Stomach smooth muscle (tissue), 2 donors: ENCODE results near the gene FAM13C.
"Not testable (repeated sequence)": the region's sequence is repeated elsewhere in the genome, so short reads cannot be mapped to it uniquely, and the experiment has no call there.

ENCODE experiments used
- H3K27ac ChIP-seq: one replicate; pipeline ENCODE4 v1.7.0; 2013; ENCODE audit warnings: mild to moderate bottlenecking, low read length, inconsistent platforms
- H3K27me3 ChIP-seq, 2 donors: one replicate each; pipeline ENCODE4 v1.7.0; 2013; ENCODE audit warnings: low read length in 2 of 2; ENCODE audit not compliant: insufficient read depth in 2 of 2, control insufficient read depth in 1 of 2
- H3K36me3 ChIP-seq, 2 donors: one replicate each; pipeline ENCODE4 v1.7.0; 2013; ENCODE audit warnings: low read length in 2 of 2; ENCODE audit not compliant: control insufficient read depth in 2 of 2, insufficient read depth in 2 of 2
- H3K4me1 ChIP-seq: one replicate; pipeline ENCODE4 v1.7.0; 2013; ENCODE audit warnings: low read length; ENCODE audit not compliant: control insufficient read depth, insufficient read depth
- H3K4me3 ChIP-seq, 2 donors: one replicate each; pipeline ENCODE4 v1.7.0; 2013; ENCODE audit warnings: low read length in 2 of 2
- H3K9ac ChIP-seq, 2 donors: one replicate each; pipeline ENCODE4 v1.7.0; 2013; ENCODE audit warnings: low read length in 2 of 2, mild to moderate bottlenecking in 1 of 2
- H3K9me3 ChIP-seq, 2 donors: one replicate each; pipeline ENCODE4 v1.7.0; 2013; ENCODE audit warnings: low read length in 2 of 2; ENCODE audit not compliant: control insufficient read depth in 2 of 2
- donor health status: healthy.
- donor health status: Pancreatic carcinoma.

The FAM13C gene

DNA sequence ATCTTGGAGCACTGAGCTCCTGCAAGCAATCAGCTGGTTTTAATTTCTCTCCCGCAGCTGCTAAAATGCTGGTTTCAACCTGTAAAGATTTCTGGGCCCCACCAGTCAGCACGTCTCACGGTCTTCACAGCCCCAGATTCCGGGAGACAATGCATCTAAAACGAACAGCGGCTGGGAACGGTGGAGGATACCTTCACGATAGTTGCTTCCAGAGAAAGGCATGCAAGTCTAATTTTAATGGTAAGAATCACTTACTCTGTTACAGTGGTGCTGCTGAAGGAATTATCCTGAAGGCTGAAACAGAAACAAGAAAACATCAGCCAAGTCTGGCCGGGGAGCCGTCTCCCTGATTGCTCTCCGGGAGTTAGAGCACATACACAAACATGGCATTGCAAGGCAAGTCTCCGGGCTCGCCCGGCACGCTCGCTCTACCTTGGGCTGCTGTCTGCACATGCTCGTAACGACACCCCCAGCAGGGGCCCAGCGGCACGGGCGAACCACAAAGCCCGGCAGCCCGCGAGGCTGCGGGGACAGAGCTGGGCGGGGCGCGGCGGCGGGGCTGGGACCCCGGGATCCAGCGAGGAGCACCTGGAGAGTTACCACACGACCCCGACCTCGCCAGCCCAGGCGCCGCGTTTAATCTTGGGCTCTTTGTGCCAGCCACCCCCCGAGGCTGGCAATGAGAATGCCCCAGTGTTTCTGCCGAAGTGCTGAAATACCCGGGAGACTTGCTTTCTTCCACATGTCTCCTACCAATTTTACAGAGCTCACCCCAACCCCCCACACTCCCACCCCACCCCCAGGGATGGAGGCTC lies at the start of gene FAM13C:
Gene FAM13C, minus strand, starts transcription at position 406 of the 815 bp plus-strand sequence. Its CDS starts 89 bp downstream, at position 317.
- Histone ChIP-seq H3K9ac (peak within 1 kb of the TSS; percentile 55 to 72), H3K9me3 (no peaks in the 10 kb centered on the region), H3K36me3 (no peaks in the 10 kb centered on the region), H3K4me1 (peaks cover 27% of the 10 kb centered on the region), H3K27ac (peak within 1 kb of the TSS; percentile 79), H3K4me3 (peak within 1 kb of the TSS; percentile 86 to 87), H3K27me3 (no peaks in the 10 kb centered on the region)

DNA sequence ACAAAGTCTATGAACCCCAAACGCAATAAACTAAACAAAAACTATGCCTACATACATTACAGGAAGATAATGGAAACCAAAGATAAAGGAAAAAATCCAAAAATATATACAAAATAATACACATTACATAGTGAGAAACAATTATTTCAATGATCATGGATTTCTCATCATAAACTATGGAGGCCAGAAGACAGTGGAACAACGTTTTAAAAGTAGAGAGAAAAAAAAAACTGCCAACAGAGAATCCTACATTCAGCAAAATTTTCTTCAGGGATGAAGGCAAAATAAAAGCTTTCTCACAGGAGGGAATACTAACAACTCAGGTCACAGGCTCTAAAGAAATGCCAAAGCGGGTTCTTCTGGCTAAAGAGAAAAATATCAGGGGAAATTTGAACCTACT lies 42.9 kb upstream of the FAM13C start:
- Histone ChIP-seq H3K9ac (no peak overlapping the region), H3K36me3 (no peaks in the 10 kb centered on the region), H3K27ac (no peak overlapping the region), H3K27me3 (no peaks in the 10 kb centered on the region), H3K4me1 (no peaks in the 10 kb centered on the region), H3K4me3 (no peak overlapping the region), H3K9me3 (no peaks in the 10 kb centered on the region)

GRCh38 chr10:59400214-59400613 lies 37.9 kb upstream of the FAM13C start:
- Histone ChIP-seq H3K27me3 (no peaks in the 10 kb centered on the region), H3K9ac (no peak overlapping the region), H3K36me3 (no peaks in the 10 kb centered on the region), H3K4me1 (no peaks in the 10 kb centered on the region), H3K4me3 (no peak overlapping the region), H3K9me3 (no peaks in the 10 kb centered on the region), H3K27ac (no peak overlapping the region)

DNA sequence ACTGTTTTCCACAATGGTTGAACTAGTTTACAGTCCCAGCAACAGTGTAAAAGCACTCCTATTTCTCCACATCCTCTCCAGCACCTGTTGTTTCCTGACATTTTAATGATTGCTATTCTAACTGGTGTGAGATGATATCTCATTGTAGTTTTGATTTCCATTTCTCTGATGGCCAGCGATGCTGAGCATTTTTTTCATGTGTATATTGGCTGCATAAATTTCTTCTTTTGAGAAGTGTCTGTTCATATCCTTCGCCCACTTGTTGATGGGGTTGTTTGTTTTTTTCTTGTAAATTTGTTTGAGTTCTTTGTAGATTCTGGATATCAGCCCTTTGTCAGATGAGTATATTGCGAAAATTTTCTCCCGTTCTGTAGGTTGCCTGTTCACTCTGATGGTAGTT lies 37.0 kb upstream of the FAM13C start:
- not testable (repeated sequence) for H3K27me3 ChIP-seq, H3K4me1 ChIP-seq, H3K9ac ChIP-seq, H3K9me3 ChIP-seq, H3K36me3 ChIP-seq, H3K4me3 ChIP-seq, H3K27ac ChIP-seq

DNA sequence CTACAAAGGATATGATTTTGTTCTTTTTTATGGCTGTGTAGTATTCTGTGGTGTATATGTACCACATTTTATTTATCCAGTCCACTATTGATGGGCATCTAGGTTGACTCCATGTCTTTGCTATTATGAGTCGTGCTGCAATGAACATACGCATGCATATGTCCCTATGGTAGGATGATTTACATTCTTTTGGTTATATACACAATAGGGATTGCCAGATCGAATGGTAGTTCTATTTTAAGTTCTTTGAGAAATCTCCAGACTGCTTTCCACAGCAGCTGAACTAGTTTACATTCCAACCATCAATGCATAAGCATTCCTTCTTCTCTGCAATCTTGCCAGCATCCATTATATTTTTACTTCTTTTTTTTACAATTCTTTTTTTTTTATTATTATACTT lies 35.6 kb upstream of the FAM13C start:
- Histone ChIP-seq H3K27me3 (no peaks in the 10 kb centered on the region), H3K9ac (no peak overlapping the region), H3K4me1 (no peaks in the 10 kb centered on the region), H3K9me3 (no peaks in the 10 kb centered on the region), H3K4me3 (no peak overlapping the region), H3K36me3 (no peaks in the 10 kb centered on the region), H3K27ac (no peak overlapping the region)

- Histone ChIP-seq H3K9ac (no peak overlapping the region), H3K27me3 (no peaks in the 10 kb centered on the region), H3K9me3 (no peaks in the 10 kb centered on the region), H3K27ac (no peak overlapping the region), H3K36me3 (no peaks in the 10 kb centered on the region), H3K4me1 (no peaks in the 10 kb centered on the region), H3K4me3 (no peak overlapping the region)
Observed at GRCh38 chr10:59395984-59396383, 33.6 kb upstream of the FAM13C start.

DNA sequence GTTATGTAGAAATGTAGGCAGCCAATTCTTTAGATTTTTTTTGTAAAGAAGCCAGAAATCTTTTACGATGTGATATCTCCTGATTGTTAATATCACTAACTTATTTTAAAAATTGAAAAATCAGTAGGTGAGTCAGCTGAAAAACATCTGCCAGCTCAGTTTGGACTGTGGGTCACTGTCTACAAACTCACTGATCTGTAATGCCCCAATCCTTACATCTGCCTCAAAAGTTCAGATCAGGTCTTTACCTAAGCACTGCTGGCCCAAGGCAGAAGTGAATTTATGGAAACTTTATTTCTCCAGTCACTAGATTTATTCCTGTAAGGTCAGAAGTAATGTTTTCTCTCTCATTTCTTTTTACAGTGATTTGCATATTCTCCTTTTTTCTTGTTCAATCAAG lies 31.0 kb upstream of the FAM13C start:
- H3K27ac ChIP-seq, result no peak overlapping the region
- no peak overlapping the region for H3K4me3 ChIP-seq
- no peaks in the 10 kb centered on the region for H3K4me1 ChIP-seq
- no peaks in the 10 kb centered on the region for H3K27me3 ChIP-seq
- no peaks in the 10 kb centered on the region for H3K36me3 ChIP-seq
- H3K9me3 ChIP-seq, result no peaks in the 10 kb centered on the region
- H3K9ac ChIP-seq, result no peak overlapping the region

- Histone ChIP-seq H3K36me3 (no peaks in the 10 kb centered on the region), H3K9ac (no peak overlapping the region), H3K27me3 (no peaks in the 10 kb centered on the region), H3K9me3 (no peaks in the 10 kb centered on the region), H3K4me1 (no peaks in the 10 kb centered on the region), H3K27ac (no peak overlapping the region), H3K4me3 (no peak overlapping the region)
Observed at GRCh38 chr10:59391060-59391459, 28.7 kb upstream of the FAM13C start.

DNA sequence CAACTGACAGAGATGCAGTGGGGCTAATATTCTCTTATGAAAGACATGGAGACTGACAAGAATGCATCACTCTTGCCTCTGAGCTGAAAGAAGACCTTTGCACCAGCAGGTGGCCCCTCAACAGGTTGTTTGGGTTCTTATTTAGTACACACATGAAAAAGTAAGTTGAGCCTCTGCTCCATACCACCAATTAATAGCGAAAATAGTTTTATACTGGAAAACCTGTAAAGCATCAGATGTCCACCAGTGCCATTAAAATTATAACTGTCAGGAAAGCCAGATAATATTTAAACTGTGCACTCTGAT lies 26.3 kb upstream of the FAM13C start:
- H3K9ac ChIP-seq, result no peak overlapping the region
- H3K4me1 ChIP-seq, result no peaks in the 10 kb centered on the region
- no peak overlapping the region for H3K4me3 ChIP-seq
- no peak overlapping the region for H3K27ac ChIP-seq
- H3K27me3 ChIP-seq, result no peaks in the 10 kb centered on the region
- no peaks in the 10 kb centered on the region for H3K9me3 ChIP-seq
- H3K36me3 ChIP-seq, result no peaks in the 10 kb centered on the region

DNA sequence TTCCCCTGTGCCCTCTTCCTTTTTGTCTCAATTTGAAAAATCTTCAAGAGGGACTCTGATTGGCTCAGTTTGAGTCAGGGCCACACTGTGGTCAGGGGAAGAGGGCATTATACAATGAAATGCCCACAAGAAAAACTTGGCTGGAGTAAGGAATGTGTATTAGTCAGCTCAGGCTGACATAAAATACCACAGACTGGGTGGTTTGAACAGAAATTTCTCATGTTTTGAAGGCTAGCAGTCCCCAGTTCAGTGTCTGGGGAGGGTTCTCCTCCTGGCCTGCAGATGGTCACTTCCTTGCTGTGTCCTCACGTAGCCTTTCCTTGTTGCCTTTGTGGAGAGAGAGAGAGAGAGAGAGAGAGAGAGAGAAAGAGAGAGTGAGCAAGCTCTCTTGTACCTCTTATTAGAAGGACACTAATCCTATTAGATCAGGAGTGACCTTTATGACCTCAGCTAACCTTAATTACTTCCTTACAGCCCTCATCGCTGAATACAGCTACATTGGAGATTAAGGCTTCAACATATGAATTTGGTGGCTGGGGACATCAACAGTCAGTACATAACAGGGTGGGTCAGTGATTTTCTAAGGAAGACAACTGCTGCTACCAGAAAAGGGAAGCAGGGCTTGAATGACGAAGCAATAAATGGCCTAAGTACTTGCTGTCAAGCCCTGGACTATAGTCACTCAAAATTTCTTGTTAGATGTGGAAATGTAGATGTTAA lies 25.8 kb upstream of the FAM13C start:
- H3K4me1 ChIP-seq, result no peaks in the 10 kb centered on the region
- no peak overlapping the region for H3K4me3 ChIP-seq

DNA sequence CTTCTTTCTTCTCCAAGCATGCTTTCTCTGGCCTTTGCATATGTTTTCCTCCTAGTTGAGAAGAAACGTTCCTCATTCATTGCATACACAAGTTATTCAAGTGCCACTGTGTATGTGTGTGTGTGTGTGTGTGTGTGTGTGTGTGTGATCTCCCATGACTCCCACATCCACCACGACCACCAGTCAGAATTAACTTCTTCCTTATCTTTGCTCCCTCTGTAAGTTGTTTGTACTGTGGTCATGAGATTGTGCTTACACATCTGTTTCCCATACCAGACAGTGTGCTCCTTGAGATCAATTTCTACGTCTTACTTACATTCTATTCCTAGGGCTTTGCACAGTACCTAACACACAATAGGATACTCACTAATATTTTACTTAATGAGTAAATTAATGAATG lies 22.4 kb upstream of the FAM13C start:
- Histone ChIP-seq H3K27me3 (no peaks in the 10 kb centered on the region), H3K9me3 (no peaks in the 10 kb centered on the region), H3K9ac (no peak overlapping the region), H3K4me3 (no peak overlapping the region), H3K27ac (no peak overlapping the region), H3K4me1 (no peaks in the 10 kb centered on the region), H3K36me3 (no peaks in the 10 kb centered on the region)

More for the DNA sequence above, 25.8 kb upstream of the FAM13C start:
- Histone ChIP-seq H3K9ac (no peak overlapping the region), H3K27me3 (no peaks in the 10 kb centered on the region), H3K27ac (no peak overlapping the region), H3K36me3 (no peaks in the 10 kb centered on the region), H3K9me3 (no peaks in the 10 kb centered on the region)
